NT2/D1 (cell line): ENCODE results near the gene CA5A.

Source experiments
- YY1 ChIP-seq: IDR thresholded peaks from 2 replicates; pipeline ENCODE4 v1.6.1; 2011; ENCODE audit not compliant: insufficient read length, insufficient read depth
- ZNF274 ChIP-seq: IDR thresholded peaks from 2 replicates; pipeline ENCODE4 v1.6.1; 2011; ENCODE audit warnings: mild to moderate bottlenecking, low read depth, low read length

DNA sequence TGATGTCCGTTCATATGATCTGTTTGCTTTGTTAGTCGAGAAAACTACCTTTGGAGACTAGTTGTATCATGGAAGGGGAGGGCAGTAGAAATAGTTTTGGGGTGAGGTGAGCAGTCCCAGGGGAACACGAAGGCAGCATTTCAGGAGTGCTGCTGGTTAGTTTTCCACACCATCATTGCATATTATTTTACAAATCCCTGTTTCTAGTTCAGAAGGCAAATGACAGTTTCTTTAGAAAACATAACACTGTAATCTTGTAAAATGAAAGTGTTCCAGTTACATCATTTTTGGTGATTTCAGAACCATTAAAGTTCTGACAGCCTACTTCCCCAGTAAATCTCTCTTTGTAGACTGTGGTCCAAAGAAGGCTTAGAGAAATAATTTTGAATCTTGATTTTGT, 40.3 kb upstream of the CA5A start:
- TF ChIP-seq ZNF274 (no peak), YY1 (no peak)
